Endothelial cell of umbilical vein (primary cell): ENCODE data around the gene SKP1. TPM values are rescaled to one million over a fixed set of nuclear protein-coding genes. Genes with fewer than 3 reads are reported as not detected.

Experiments
- BruUV-seq: library from RNA; stranded (reverse); fragments of 400-500 nt; replicated peaks from 2 replicates; lab custom pipeline; 2021; lab: Mats Ljungman, UMichigan
- CTCF ChIA-PET: fragments of 300-600, 350-600 bp; sonication (Branson Sonifier 250); formaldehyde crosslinking; loops from one replicate; lab custom pipeline; 2021; ENCODE audit warnings: antibody characterized with exemption, inconsistent platforms; lab: Charles Lee
- POLR2A ChIA-PET: fragments of 300-600, 350-600 bp; sonication (Branson Sonifier 250); formaldehyde crosslinking; loops from one replicate; lab custom pipeline; 2021; ENCODE audit warnings: antibody characterized with exemption, inconsistent platforms; lab: Charles Lee
- DNase-seq: peaks from one replicate; pipeline ENCODE4 v3.0.0-alpha.2; 2011; ENCODE audit warnings: low read depth, low spot score
- FAIRE-seq: peaks from 2 replicates; lab custom pipeline; 2011; peaks lifted over from hg19 to GRCh38; lab: Jason Lieb, UNC
- H2AFZ ChIP-seq: 2 replicates; pipeline ENCODE4 v1.6.0; 2012; ENCODE audit warnings: low read depth, low read length, control low read depth, inconsistent platforms
- H3K27ac ChIP-seq: 2 replicates; pipeline ENCODE4 v1.5.1; 2011; ENCODE audit warnings: low read depth, mild to moderate bottlenecking, control low read depth, low read length, moderate library complexity; ENCODE audit not compliant: insufficient read depth
- H3K27me3 ChIP-seq, 2 experiments: 2 replicates each; pipeline versions ENCODE4 v1.6.0 to v1.6.1; 2011; ENCODE audit warnings: low read length in 2 of 2, mixed read lengths in 1 of 2; ENCODE audit not compliant: control insufficient read depth in 2 of 2, insufficient read depth in 2 of 2
- H3K36me3 ChIP-seq, 2 experiments: 2 replicates in 1 of 2; 3 replicates in 1 of 2; pipeline ENCODE4 v1.5.1; 2011; ENCODE audit warnings: low read length in 2 of 2, mild to moderate bottlenecking in 1 of 2, moderate library complexity in 1 of 2; ENCODE audit not compliant: control insufficient read depth in 2 of 2, insufficient read depth in 2 of 2; ENCODE audit errors: extremely low read depth in 1 of 2
- H3K4me1 ChIP-seq: 3 replicates; pipeline ENCODE4 v1.5.1; 2011; ENCODE audit warnings: mild to moderate bottlenecking, low read length; ENCODE audit not compliant: control insufficient read depth, insufficient read depth; ENCODE audit errors: extremely low read depth
- H3K4me2 ChIP-seq: 2 replicates; pipeline ENCODE4 v1.6.1; 2011; ENCODE audit warnings: low read length, control low read depth, mixed read lengths; ENCODE audit not compliant: insufficient read depth
- H3K4me3 ChIP-seq, 3 experiments: fragments of 200-600 bp in 1 of 3; sonication (generic), shearing (Covaris generic) in 1 of 3; replicated peaks in 1 of 3; 2 replicates each; pipeline ENCODE4 v1.5.1; 2011 to 2016; ENCODE audit warnings: control low read depth in 3 of 3, low read length in 3 of 3, mild to moderate bottlenecking in 2 of 3, inconsistent platforms in 1 of 3, low read depth in 1 of 3, moderate library complexity in 1 of 3; ENCODE audit not compliant: insufficient read depth in 1 of 3
- H3K79me2 ChIP-seq: 2 replicates; pipeline ENCODE4 v1.6.0; 2012; ENCODE audit warnings: low read length, inconsistent platforms; ENCODE audit not compliant: control insufficient read depth, insufficient read depth
- H3K9ac ChIP-seq: replicated peaks from 2 replicates; pipeline ENCODE3; 2011; ENCODE audit warnings: low read length, control low read depth; ENCODE audit not compliant: insufficient read depth; ENCODE audit errors: extremely low read depth
- H3K9me1 ChIP-seq: replicated peaks from 3 replicates; pipeline ENCODE4 v1.6.0; 2011; ENCODE audit warnings: mild to moderate bottlenecking, low read length; ENCODE audit not compliant: control insufficient read depth, insufficient read depth; ENCODE audit errors: extremely low read depth
- H3K9me3 ChIP-seq: replicated peaks from 2 replicates; pipeline ENCODE4 v1.5.1; 2012; ENCODE audit warnings: low read length, inconsistent platforms; ENCODE audit not compliant: control insufficient read depth, insufficient read depth
- H4K20me1 ChIP-seq: replicated peaks from 2 replicates; pipeline ENCODE3; 2011; ENCODE audit warnings: mild to moderate bottlenecking, low read length; ENCODE audit not compliant: control insufficient read depth, insufficient read depth; ENCODE audit errors: extremely low read depth
- CTCF ChIP-seq, 2 donors: IDR thresholded peaks; 1 replicate in 1 of 2; 2 replicates in 1 of 2; pipeline ENCODE4 v1.5.1; 2011; ENCODE audit warnings: low read length in 2 of 2, mild to moderate bottlenecking in 2 of 2, moderate library complexity in 2 of 2, control low read depth in 1 of 2, inconsistent platforms in 1 of 2, low read depth in 1 of 2; ENCODE audit not compliant: insufficient read depth in 1 of 2; ENCODE audit errors: extremely low read depth in 1 of 2
- EZH2 ChIP-seq: IDR thresholded peaks from 2 replicates; pipeline ENCODE4 v1.6.1; 2012; ENCODE audit warnings: borderline replicate concordance, low read depth, mild to moderate bottlenecking, moderate library complexity, low read length, inconsistent platforms; ENCODE audit not compliant: severe bottlenecking
- FOS ChIP-seq: IDR thresholded peaks from 2 replicates; pipeline ENCODE4 v1.6.1; 2011; ENCODE audit warnings: mild to moderate bottlenecking, low read length, moderate library complexity, borderline replicate concordance; ENCODE audit not compliant: insufficient read depth
- GATA2 ChIP-seq: IDR thresholded peaks from 2 replicates; pipeline ENCODE4 v1.7.0; 2011; ENCODE audit warnings: low read depth, mild to moderate bottlenecking, moderate library complexity, mixed read lengths, low read length; ENCODE audit not compliant: insufficient read length, insufficient read depth
- JUN ChIP-seq: IDR thresholded peaks from 2 replicates; pipeline ENCODE4 v1.6.1; 2011; ENCODE audit warnings: borderline replicate concordance, low read depth; ENCODE audit not compliant: insufficient read length, insufficient read depth
- MAX ChIP-seq: IDR thresholded peaks from 2 replicates; pipeline ENCODE4 v1.6.1; 2011; ENCODE audit not compliant: insufficient read depth, insufficient read length
- MYC ChIP-seq: IDR thresholded peaks from one replicate; pipeline ENCODE4 v1.6.1; 2011; ENCODE audit warnings: mild to moderate bottlenecking, low read depth, low read length
- POLR2A ChIP-seq: IDR thresholded peaks from 2 replicates; pipeline ENCODE4 v1.6.1; 2012; ENCODE audit warnings: low read depth, mild to moderate bottlenecking, control low read depth, low read length
- POLR2AphosphoS5 ChIP-seq: IDR thresholded peaks from 2 replicates; pipeline ENCODE4 v1.6.1; 2012; ENCODE audit warnings: low read depth, mild to moderate bottlenecking, control low read depth, low read length, moderate library complexity; ENCODE audit not compliant: insufficient read depth
- dilution Hi-C: fragments of 300-500 bp; cut with MboI; formaldehyde crosslinking; loops from one replicate; pipeline ENCODE4 v1.15.0; 2019; ENCODE audit warnings: low sequenced_read_pairs; ENCODE audit not compliant: extremely low pct_ligation_motif_present
- intact Hi-C: fragments of 100-400 bp; cut with micrococcal nuclease; formaldehyde crosslinking; loops from one replicate; pipeline ENCODE4 v1.10.0; 2022
- polyA plus RNA-seq, 4 experiments: library from polyadenylated mRNA; depleted of rRNA in 3 of 4; stranded (reverse) in 3 of 4; unstranded in 1 of 4; fragments of >200 nt; gene quantifications; 2 replicates each; pipeline versions ENCODE4 v1.2.1 to v1.2.3, GENCODE V29; 2011 to 2012; ENCODE audit warnings: missing spikeins in 1 of 4
- total RNA-seq: library from RNA; stranded (reverse); gene quantifications from 2 replicates; pipeline ENCODE4 v1.2.3, GENCODE V29; 2021

SKP1 gene
- total and polyA plus RNA-seq, 2 donors (not counting 3 experiments of a cell fraction or from before 2014, with no cell fraction given) = 214 to 320 TPM

- H2AFZ ChIP-seq = no peak overlapping the region
- dilution Hi-C loops (no loop called here), intact Hi-C loops (no loop called here)
- H4K20me1 ChIP-seq = no peaks in the 10 kb centered on the region
- ChIA-PET POLR2A (no interaction called here), CTCF (interaction anchor here (1.1 to 5.6 kb wide), 4 partner anchors 9 to 86 kb away, joined by 3 to 50 read pairs (median 17); no protein-coding TSS in a partner anchor)
- H3K27ac ChIP-seq = no peak overlapping the region
- peak; percentile 51 for DNase-seq
- H3K9me3 ChIP-seq = no peaks in the 10 kb centered on the region
- TF ChIP-seq MAX (no peak), EZH2 (no peak), JUN (no peak), POLR2A (no peak), CTCF (IDR thresholded peaks at IDR 0.05; ENCODE audit: extremely low read depth in 1 of 2, insufficient read depth in 1 of 2, low read depth in 1 of 2, low read length in 2 of 2) (no peak), FOS (no peak), GATA2 (no peak), POLR2AphosphoS5 (no peak), MYC (no peak)
- H3K36me3 ChIP-seq = no peaks in the 10 kb centered on the region
- peaks cover 9% of the 10 kb centered on the region for H3K4me1 ChIP-seq
- no peak overlapping the region for H3K4me2 ChIP-seq
- H3K9ac ChIP-seq = no peak overlapping the region
- H3K4me3 ChIP-seq = no peak overlapping the region
- no TSS peak for BruUV-seq
- no peaks in the 10 kb centered on the region for H3K79me2 ChIP-seq
- no peaks in the 10 kb centered on the region for H3K9me1 ChIP-seq
- no peaks in the 10 kb centered on the region for H3K27me3 ChIP-seq
- FAIRE-seq = no peak
Measured at GRCh38 chr5:134125039-134126015, 51.4 kb downstream of the SKP1 start.
